GM12878 (cell line): ENCODE measurements around the gene RAMP1. TPM values are rescaled to one million over a fixed set of nuclear protein-coding genes. Genes with fewer than 3 reads are reported as not detected.

ENCODE experiments used
- ATAC-seq: fragments of 200-7000 bp; cut with Tn5 transposase; 3 replicates; pipeline ENCODE4 v1.9.1; 2020; ENCODE audit warnings: mild to moderate bottlenecking, moderate library complexity
- BruUV-seq: library from RNA; stranded (reverse); fragments of 400-500 nt; replicated peaks from 2 replicates; lab custom pipeline; 2021; lab: Mats Ljungman, UMichigan
- CTCF ChIA-PET: fragments of 300-600 bp; sonication (Branson Sonifier 250); formaldehyde crosslinking; extraction: SDS; loops from one replicate; lab custom pipeline; 2021; ENCODE audit warnings: inconsistent platforms; lab: Yijun Ruan, JAX
- POLR2A ChIA-PET: fragments of 350-600 bp; formaldehyde crosslinking; extraction: SDS; loops from one replicate; lab custom pipeline; 2021; ENCODE audit warnings: inconsistent platforms; lab: Charles Lee
- RAD21 ChIA-PET: fragments of 300-600 bp; sonication (Branson Sonifier 250); formaldehyde crosslinking; loops from one replicate; lab custom pipeline; 2023; ENCODE audit warnings: antibody characterized with exemption; ENCODE audit not compliant: unreplicated experiment; lab: Charles Lee
- SMC1A ChIA-PET: fragments of 300-600 bp; sonication (Branson Sonifier 250); formaldehyde crosslinking; loops from one replicate; lab custom pipeline; 2023; ENCODE audit not compliant: unreplicated experiment, uncharacterized antibody; lab: Charles Lee
- DNase-seq: peaks from one replicate; pipeline ENCODE4 v3.0.0-alpha.2; 2011; ENCODE audit warnings: low read depth, low spot score
- FAIRE-seq: peaks from 3 replicates; lab custom pipeline; 2011; peaks lifted over from hg19 to GRCh38; lab: Jason Lieb, UNC
- H2AFZ ChIP-seq: 2 replicates; pipeline ENCODE4 v1.6.0; 2011; ENCODE audit warnings: low read depth, low read length, control low read depth; ENCODE audit not compliant: control insufficient read depth
- H3K27ac ChIP-seq: 2 replicates; pipeline ENCODE4 v1.5.1; 2011; ENCODE audit warnings: control low read depth; ENCODE audit not compliant: control insufficient read depth, insufficient read depth
- H3K27me3 ChIP-seq, 2 experiments: replicated peaks in 1 of 2; 2 replicates each; pipeline versions ENCODE4 v1.6.0 to v1.6.1; 2011; ENCODE audit warnings: low read length in 1 of 2; ENCODE audit not compliant: control insufficient read depth in 2 of 2, insufficient read depth in 2 of 2
- H3K36me3 ChIP-seq, 2 experiments: 2 replicates each; pipeline ENCODE4 v1.5.1; 2011; ENCODE audit warnings: low read length in 1 of 2; ENCODE audit not compliant: control insufficient read depth in 2 of 2, insufficient read depth in 2 of 2
- H3K4me1 ChIP-seq: 2 replicates; pipeline ENCODE4 v1.6.1; 2011; ENCODE audit warnings: mild to moderate bottlenecking, low read length, moderate library complexity, mixed read lengths; ENCODE audit not compliant: control insufficient read depth, insufficient read depth
- H3K4me2 ChIP-seq: 2 replicates; pipeline ENCODE4 v1.6.0; 2011; ENCODE audit warnings: control low read depth; ENCODE audit not compliant: control insufficient read depth, insufficient read depth
- H3K4me3 ChIP-seq: fragments of 200-600 bp; sonication (generic); 2 replicates; pipeline ENCODE4 v1.5.1; 2016
- H3K79me2 ChIP-seq: 2 replicates; pipeline ENCODE4 v1.6.0; 2011; ENCODE audit warnings: low read length; ENCODE audit not compliant: control insufficient read depth, insufficient read depth
- H3K9ac ChIP-seq: 2 replicates; pipeline ENCODE4 v1.8.0; 2011; ENCODE audit warnings: low read length, control low read depth, mixed read lengths; ENCODE audit not compliant: control insufficient read depth, insufficient read depth
- H3K9me3 ChIP-seq: replicated peaks from 3 replicates; pipeline ENCODE4 v1.5.1; 2011; ENCODE audit warnings: mild to moderate bottlenecking, low read length; ENCODE audit not compliant: control insufficient read depth, insufficient read depth
- H4K20me1 ChIP-seq: 2 replicates; pipeline ENCODE4 v1.6.0; 2011; ENCODE audit not compliant: control insufficient read depth, insufficient read depth
- CHD1 ChIP-seq: IDR thresholded peaks from 2 replicates; pipeline ENCODE4 v1.6.1; 2012; ENCODE audit warnings: low read depth, low read length, improper control_type of control experiment
- NFIC ChIP-seq: IDR thresholded peaks from 2 replicates; pipeline ENCODE4 v1.6.1; 2012; ENCODE audit warnings: low read depth, mild to moderate bottlenecking, inconsistent platforms, low read length, moderate library complexity
- RB1 ChIP-seq: fragments of 450-650 bp; formaldehyde crosslinking; IDR thresholded peaks from 2 replicates; pipeline ENCODE4 v1.6.1; 2017; ENCODE audit warnings: mild to moderate bottlenecking, borderline replicate concordance
- RBBP5 ChIP-seq: fragments of 200-600 bp; sonication (generic); conservative IDR thresholded peaks from 2 replicates; pipeline ENCODE4 v1.6.1; 2016
- REST ChIP-seq: IDR thresholded peaks from 2 replicates; pipeline ENCODE4 v1.6.1; 2012; ENCODE audit warnings: mild to moderate bottlenecking, low read depth, low read length
- ZNF217 ChIP-seq: fragments of 450-650 bp; IDR thresholded peaks from 2 replicates; pipeline ENCODE4 v1.6.1; 2017; ENCODE audit warnings: antibody characterized with exemption, mild to moderate bottlenecking
- ZNF24 ChIP-seq: fragments of 450-650 bp; IDR thresholded peaks from 2 replicates; pipeline ENCODE4 v1.6.1; 2017; ENCODE audit warnings: antibody characterized with exemption, mild to moderate bottlenecking
- WGBS: methylation state at CpG from one replicate; pipeline ENCODE4 v1.1.6; 2016; ENCODE audit warnings: low lambda C conversion rate; ENCODE audit not compliant: insufficient replicate concordance, insufficient coverage; ENCODE audit errors: missing lambda C conversion rate; 5-methylcytosine and 5-hydroxymethylcytosine counted together
- in situ Hi-C: fragments of 300-500 bp; cut with MboI; formaldehyde crosslinking; loops from 9 replicates; pipeline ENCODE4 v1.14.3; 2018; ENCODE audit warnings: mixed read lengths
- intact Hi-C: fragments of 100-400 bp; cut with micrococcal nuclease; formaldehyde crosslinking; loops from one replicate; pipeline ENCODE4 v1.14.2; 2022; ENCODE audit not compliant: unreplicated experiment
- polyA plus RNA-seq, 11 experiments: library from polyadenylated mRNA; depleted of rRNA in 4 of 11; unstranded in 6 of 11; stranded (reverse) in 5 of 11; fragments of >200 nt; fragmentation: Nextera tagmentation in 4 of 11; fragmentation: Illumina TruSeq in 1 of 11; extraction: Ambion mirVana in 4 of 11; extraction: Trizol in 1 of 11; gene quantifications; 1 replicate in 1 of 11; 2 replicates in 10 of 11; pipeline versions ENCODE4 v1.2.1 to v1.2.3, GENCODE V29; 2011 to 2016; ENCODE audit warnings: inconsistent platforms in 2 of 11, missing spikeins in 2 of 11, low read depth in 1 of 11
- total RNA-seq, 4 experiments: library from RNA; depleted of rRNA in 3 of 4; stranded (reverse); fragments of >200 nt in 3 of 4; fragmentation: Illumina TruSeq in 1 of 4; extraction: Trizol in 1 of 4; gene quantifications; 2 replicates each; pipeline versions ENCODE4 v1.2.1 to v1.2.3, GENCODE V29; 2013 to 2021

The RAMP1 gene
- total and polyA plus RNA-seq, 10 of the 15 experiments (the other 5 are each of a cell fraction or from before 2014, with no cell fraction given): 0.11 to 0.19 (median 0.12) TPM; not detected in 7

- ATAC-seq: no peak
- no peaks in the 10 kb centered on the region for H3K79me2 ChIP-seq
- no peak overlapping the region for H2AFZ ChIP-seq
- in situ Hi-C loops: no loop called here
- CTCF ChIA-PET: no interaction called here
- H3K36me3 ChIP-seq: no peaks in the 10 kb centered on the region
- no peaks in the 10 kb centered on the region for H3K4me1 ChIP-seq
- H3K27me3 ChIP-seq: no peaks in the 10 kb centered on the region; a peak in 1 of 4 replicates
- 85% methylated on average over 13 of the region's 13 CpGs for WGBS
- intact Hi-C loops: no loop called here
- FAIRE-seq: no peak
- no TSS peak for BruUV-seq
- H3K27ac ChIP-seq: no peak overlapping the region
- POLR2A ChIA-PET: no interaction called here
- TF ChIP-seq RB1: no peak
- no peak for TF ChIP-seq CHD1
- no peak for TF ChIP-seq ZNF24
- no peak for TF ChIP-seq REST
- TF ChIP-seq ZNF217: no peak
- TF ChIP-seq NFIC: no peak
- no peak for TF ChIP-seq RBBP5
- H3K9ac ChIP-seq: no peak overlapping the region
- SMC1A ChIA-PET: interaction anchor here (1.2 kb wide), 1 partner anchor 54 kb away, joined by 3 read pairs; no protein-coding TSS in a partner anchor
- no peaks in the 10 kb centered on the region for H3K9me3 ChIP-seq
- no peaks in the 10 kb centered on the region for H4K20me1 ChIP-seq
- DNase-seq: no peak
- RAD21 ChIA-PET: no interaction called here
- no peak overlapping the region for H3K4me2 ChIP-seq
- H3K4me3 ChIP-seq: no peak overlapping the region
Measured at GRCh38 chr2:237916296-237916695, 56.9 kb downstream of the RAMP1 start.
